ENCODE data around the gene NARF. TPM values are rescaled to one million over a fixed set of nuclear protein-coding genes. Genes with fewer than 3 reads are reported as not detected.

NARF gene
- total RNA-seq, 1 experiment from 2014 or later, result 20.6 TPM

DNA sequence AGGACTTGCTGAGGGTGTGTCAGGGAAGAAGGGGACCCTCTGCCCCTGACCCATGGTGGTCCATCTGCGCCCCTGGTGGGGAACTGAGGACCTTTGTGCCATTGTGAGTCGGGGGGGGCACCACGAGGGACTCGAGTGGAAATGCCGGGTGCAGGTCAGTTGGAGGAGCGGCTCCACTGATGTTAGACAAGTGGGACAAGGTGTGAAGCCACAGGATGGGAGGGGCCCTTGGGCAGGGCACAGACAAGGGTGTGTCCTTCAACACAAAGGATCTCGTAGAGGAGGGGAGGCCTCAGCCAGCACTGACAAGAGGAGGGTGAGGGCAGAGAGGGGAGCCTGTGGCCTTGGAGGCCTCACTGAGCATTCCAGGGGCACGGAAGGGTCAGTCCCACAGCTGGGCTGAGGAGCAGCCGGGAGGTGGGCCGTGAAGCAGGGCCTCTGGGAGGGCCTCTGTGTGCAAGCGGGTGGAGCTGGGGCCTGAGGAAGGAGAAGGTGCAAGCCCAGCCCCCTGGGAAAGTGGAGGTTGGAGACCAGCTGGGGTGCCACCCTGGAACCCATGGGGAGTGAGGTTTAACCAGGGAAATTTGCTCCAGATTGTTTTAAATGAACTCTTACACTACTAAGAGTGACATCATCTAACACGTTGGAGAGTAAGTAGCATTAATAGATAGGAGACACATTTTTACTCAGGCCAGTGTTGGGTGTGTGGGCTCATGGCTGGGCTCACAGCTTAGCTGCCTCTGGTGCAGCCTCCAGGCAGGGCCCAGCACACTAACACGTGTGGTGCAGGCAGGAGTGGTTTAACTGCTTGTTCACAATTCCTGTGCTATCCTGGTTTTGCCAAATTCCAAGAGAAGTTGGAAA is 27.9 kb downstream of the NARF start:
- H3K27me3 Mint-ChIP-seq (ENCODE audit: insufficient read depth, unreplicated experiment), result no peaks in the 10 kb centered on the region
- intact Hi-C loops (cut with micrococcal nuclease), result no loop called here
- peaks cover 38% of the 10 kb centered on the region for H3K36me3 Mint-ChIP-seq (ENCODE audit: insufficient read depth, unreplicated experiment)
- peak overlapping the region; percentile 16 for H3K27ac Mint-ChIP-seq (ENCODE audit: low read depth, unreplicated experiment)
- ChIA-PET POLR2A (no interaction called here), CTCF (no interaction called here)
- no peak overlapping the region for H3K4me3 Mint-ChIP-seq (ENCODE audit: unreplicated experiment)
- no peak for DNase-seq (ENCODE audit: unreplicated experiment)
- peaks cover 8% of the 10 kb centered on the region for H3K4me1 Mint-ChIP-seq (ENCODE audit: insufficient read depth, unreplicated experiment)
- TF ChIP-seq, protein P1, sequence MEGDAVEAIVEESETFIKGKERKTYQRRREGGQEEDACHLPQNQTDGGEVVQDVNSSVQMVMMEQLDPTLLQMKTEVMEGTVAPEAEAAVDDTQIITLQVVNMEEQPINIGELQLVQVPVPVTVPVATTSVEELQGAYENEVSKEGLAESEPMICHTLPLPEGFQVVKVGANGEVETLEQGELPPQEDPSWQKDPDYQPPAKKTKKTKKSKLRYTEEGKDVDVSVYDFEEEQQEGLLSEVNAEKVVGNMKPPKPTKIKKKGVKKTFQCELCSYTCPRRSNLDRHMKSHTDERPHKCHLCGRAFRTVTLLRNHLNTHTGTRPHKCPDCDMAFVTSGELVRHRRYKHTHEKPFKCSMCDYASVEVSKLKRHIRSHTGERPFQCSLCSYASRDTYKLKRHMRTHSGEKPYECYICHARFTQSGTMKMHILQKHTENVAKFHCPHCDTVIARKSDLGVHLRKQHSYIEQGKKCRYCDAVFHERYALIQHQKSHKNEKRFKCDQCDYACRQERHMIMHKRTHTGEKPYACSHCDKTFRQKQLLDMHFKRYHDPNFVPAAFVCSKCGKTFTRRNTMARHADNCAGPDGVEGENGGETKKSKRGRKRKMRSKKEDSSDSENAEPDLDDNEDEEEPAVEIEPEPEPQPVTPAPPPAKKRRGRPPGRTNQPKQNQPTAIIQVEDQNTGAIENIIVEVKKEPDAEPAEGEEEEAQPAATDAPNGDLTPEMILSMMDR (IDR thresholded peaks at IDR 0.05; ENCODE audit: unreplicated experiment), result no peak
- H3K9me3 Mint-ChIP-seq (ENCODE audit: unreplicated experiment), result no peaks in the 10 kb centered on the region
- BruUV-seq (replicated peaks), result no TSS peak

DNA sequence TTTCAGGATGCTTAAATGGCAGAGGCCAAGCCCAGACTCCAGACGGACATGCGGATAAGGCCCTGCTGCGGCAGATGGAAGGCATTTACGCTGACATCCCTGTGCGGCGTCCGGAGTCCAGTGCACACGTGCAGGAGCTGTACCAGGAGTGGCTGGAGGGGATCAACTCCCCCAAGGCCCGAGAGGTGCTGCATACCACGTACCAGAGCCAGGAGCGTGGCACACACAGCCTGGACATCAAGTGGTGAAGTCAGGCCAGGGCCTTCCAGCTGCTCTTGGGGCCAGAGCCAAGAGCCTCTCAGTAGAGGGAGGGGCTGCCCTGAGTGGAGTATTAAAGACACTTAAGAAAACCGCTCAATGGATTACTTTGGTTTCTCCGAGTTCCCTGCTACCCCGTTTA is 29.4 kb downstream of the NARF start:
- CTCF ChIA-PET, result interaction anchor here (0.6 kb wide), 1 partner anchor 11 kb away, joined by 4 read pairs; no protein-coding TSS in a partner anchor
- H3K36me3 Mint-ChIP-seq (ENCODE audit: insufficient read depth, unreplicated experiment), result peaks cover 24% of the 10 kb centered on the region
- POLR2A ChIA-PET, result no interaction called here

DNA sequence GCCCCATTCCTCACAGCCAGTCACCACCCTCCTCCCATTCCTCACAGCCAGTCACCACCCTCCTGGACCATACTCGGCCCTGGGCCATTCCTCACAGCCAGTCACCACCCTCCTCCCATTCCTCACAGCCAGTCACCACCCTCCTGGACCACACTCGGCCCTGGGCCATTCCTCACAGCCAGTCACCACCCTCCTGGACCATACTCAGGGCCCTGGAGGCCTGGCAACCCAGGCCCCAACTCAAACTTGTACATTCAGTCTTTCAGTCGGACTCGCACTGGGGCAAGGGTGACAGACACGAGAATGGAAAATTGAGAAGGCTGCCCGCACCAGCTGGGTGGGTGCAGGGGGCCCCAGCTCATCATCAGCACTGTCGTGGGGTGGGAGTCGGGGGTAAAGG is 30.6 kb downstream of the NARF start:
- ChIA-PET POLR2A (no interaction called here), CTCF (interaction anchor here (0.6 kb wide), 1 partner anchor 14 kb away, joined by 3 read pairs; no protein-coding TSS in a partner anchor)
- Mint-ChIP-seq H3K36me3 (ENCODE audit: insufficient read depth, unreplicated experiment) (peaks cover 23% of the 10 kb centered on the region), H3K27ac (ENCODE audit: low read depth, unreplicated experiment) (peak overlapping the region; percentile 61), H3K4me1 (ENCODE audit: insufficient read depth, unreplicated experiment) (peaks cover 26% of the 10 kb centered on the region), H3K27me3 (ENCODE audit: insufficient read depth, unreplicated experiment) (no peaks in the 10 kb centered on the region), H3K4me3 (ENCODE audit: unreplicated experiment) (no peak overlapping the region), H3K9me3 (ENCODE audit: unreplicated experiment) (no peaks in the 10 kb centered on the region)
- TF ChIP-seq, protein P1 (IDR thresholded peaks at IDR 0.05; ENCODE audit: unreplicated experiment), result no peak
- BruUV-seq (replicated peaks), result no TSS peak
- no peak for DNase-seq (ENCODE audit: unreplicated experiment)
- intact Hi-C loops (cut with micrococcal nuclease), result no loop called here

More for the DNA sequence above, 29.4 kb downstream of the NARF start:
- intact Hi-C loops (cut with micrococcal nuclease), result no loop called here
- H3K27me3 Mint-ChIP-seq (ENCODE audit: insufficient read depth, unreplicated experiment), result no peaks in the 10 kb centered on the region
- H3K27ac Mint-ChIP-seq (ENCODE audit: low read depth, unreplicated experiment), result no peak overlapping the region
- TF ChIP-seq, protein P1 (IDR thresholded peaks at IDR 0.05; ENCODE audit: unreplicated experiment), result no peak
- no peaks in the 10 kb centered on the region for H3K9me3 Mint-ChIP-seq (ENCODE audit: unreplicated experiment)
- BruUV-seq (replicated peaks), result no TSS peak
- peaks cover 14% of the 10 kb centered on the region for H3K4me1 Mint-ChIP-seq (ENCODE audit: insufficient read depth, unreplicated experiment)
- no peak overlapping the region for H3K4me3 Mint-ChIP-seq (ENCODE audit: unreplicated experiment)
- no peak for DNase-seq (ENCODE audit: unreplicated experiment)

DNA sequence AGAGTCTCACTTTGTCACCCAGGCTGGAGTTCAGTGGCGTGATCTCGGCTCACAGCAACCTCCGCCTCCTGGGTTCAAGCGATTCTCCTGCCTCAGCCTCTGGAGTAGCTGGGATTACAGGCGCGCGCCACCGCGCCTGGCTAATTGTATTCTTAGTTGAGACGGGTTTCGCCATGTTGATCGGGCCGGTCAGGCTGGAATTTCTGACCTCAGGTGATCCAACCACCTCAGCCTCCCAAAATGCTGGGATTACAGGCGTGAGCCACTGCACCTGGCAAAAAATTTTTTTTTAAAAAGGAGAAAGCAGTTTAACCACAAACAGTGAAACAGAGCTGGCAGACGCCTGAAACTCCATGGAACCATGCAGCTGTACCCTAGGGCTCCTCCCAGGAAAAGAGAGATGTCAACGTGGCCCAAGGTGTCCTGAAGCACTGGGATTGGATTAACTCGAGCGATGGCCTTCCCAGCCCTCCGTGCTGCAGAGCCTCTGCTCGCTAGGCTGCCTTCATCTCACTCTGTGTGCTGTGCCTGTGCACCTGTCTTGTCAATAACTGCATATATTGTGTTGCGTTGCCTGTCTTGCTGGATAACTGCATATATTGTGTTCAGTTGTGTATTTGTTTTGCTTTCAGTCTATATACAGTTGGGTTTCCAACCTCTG is 31.4 kb downstream of the NARF start:
- TF ChIP-seq, protein P1 (IDR thresholded peaks at IDR 0.05; ENCODE audit: unreplicated experiment), result no peak
- Mint-ChIP-seq H3K9me3 (ENCODE audit: unreplicated experiment) (no peaks in the 10 kb centered on the region), H3K27ac (ENCODE audit: low read depth, unreplicated experiment) (no peak overlapping the region), H3K4me1 (ENCODE audit: insufficient read depth, unreplicated experiment) (peaks cover 30% of the 10 kb centered on the region), H3K4me3 (ENCODE audit: unreplicated experiment) (no peak overlapping the region), H3K36me3 (ENCODE audit: insufficient read depth, unreplicated experiment) (peaks cover 26% of the 10 kb centered on the region), H3K27me3 (ENCODE audit: insufficient read depth, unreplicated experiment) (no peaks in the 10 kb centered on the region)
- POLR2A ChIA-PET, result interaction anchor here (0.6 kb wide), 1 partner anchor 29 kb away, joined by 3 read pairs; the partner anchor contains the start of gene FOXK2
- no peak for DNase-seq (ENCODE audit: unreplicated experiment)
- intact Hi-C loops (cut with micrococcal nuclease), result no loop called here
- BruUV-seq (replicated peaks), result no TSS peak
- CTCF ChIA-PET, result interaction anchor here (0.6 to 0.7 kb wide), 2 partner anchors 9 to 13 kb away, joined by 3 to 4 read pairs; no protein-coding TSS in a partner anchor

All from MCF 10A (cell line).